Heart right ventricle (tissue), 16 donors: ENCODE data around the gene IL1RAPL2. TPM values are rescaled to one million over a fixed set of nuclear protein-coding genes. Genes with fewer than 3 reads are reported as not detected.

ENCODE experiments used
- ATAC-seq, 8 donors: fragments of 200-7000 bp; cut with Tn5 transposase; one replicate each; pipeline ENCODE4 v1.9.1; 2020; ENCODE audit warnings: mild to moderate bottlenecking in 8 of 8, moderate library complexity in 8 of 8, moderate number of reproducible peaks in 1 of 8
- DNase-seq, 2 donors: peaks; one replicate each; pipeline ENCODE4 v3.0.0-alpha.2; 2020
- H3K27ac ChIP-seq, 10 donors: fragments of 200-600 bp; sonication (generic) in 2 of 10; one replicate each; pipeline versions ENCODE4 v1.5.0 to v1.8.0; 2020 to 2022; ENCODE audit warnings: mild to moderate bottlenecking in 3 of 10
- H3K27me3 ChIP-seq, 7 donors: fragments of 200-600 bp; one replicate each; pipeline ENCODE4 v1.8.0; 2021 to 2022; ENCODE audit warnings: mild to moderate bottlenecking in 2 of 7
- H3K36me3 ChIP-seq, 9 donors: fragments of 200-600 bp; sonication (generic) in 1 of 9; one replicate each; pipeline versions ENCODE4 v1.5.0 to v1.8.0; 2020 to 2022; ENCODE audit warnings: mild to moderate bottlenecking in 2 of 9
- H3K4me1 ChIP-seq, 9 donors: fragments of 200-600 bp; sonication (generic) in 1 of 9; one replicate each; pipeline versions ENCODE4 v1.5.0 to v1.8.0; 2020 to 2022; ENCODE audit warnings: mild to moderate bottlenecking in 4 of 9
- H3K4me3 ChIP-seq, 10 donors: fragments of 200-600 bp; sonication (generic) in 2 of 10; one replicate each; pipeline versions ENCODE4 v1.5.0 to v1.8.0; 2020 to 2022; ENCODE audit warnings: mild to moderate bottlenecking in 7 of 10, moderate library complexity in 2 of 10
- H3K9me3 ChIP-seq, 11 donors: fragments of 200-600 bp in 10 of 11; sonication (generic) in 2 of 11; one replicate each; pipeline versions ENCODE4 v1.5.0 to v1.8.0; 2013 to 2022; ENCODE audit warnings: mild to moderate bottlenecking in 2 of 11, control low read depth in 1 of 11, moderate library complexity in 1 of 11
- CTCF ChIP-seq, 9 donors: fragments of 200-600 bp; sonication (generic) in 2 of 9; IDR thresholded peaks; one replicate each; pipeline versions ENCODE4 v1.5.0 to v1.8.0; 2021 to 2022; ENCODE audit warnings: antibody characterized with exemption in 9 of 9, mild to moderate bottlenecking in 5 of 9, moderate library complexity in 1 of 9
- WGBS, 2 donors: extraction: QIAGEN DNeasy Blood & Tissue Kit; methylation state at CpG; one replicate each; pipeline ENCODE4 v1.1.7; 2013; ENCODE audit warnings: inconsistent platforms in 1 of 2; 5-methylcytosine and 5-hydroxymethylcytosine counted together
- intact Hi-C, 10 donors: fragments of 100-400 bp; cut with DNase I; formaldehyde crosslinking; loops; one replicate each; pipeline versions ENCODE4 v1.11.1 to v1.14.2; 2022
- polyA plus RNA-seq, 2 donors: library from polyadenylated mRNA; stranded (reverse); fragments of 200-250 nt; gene quantifications; one replicate each; pipeline ENCODE4 v1.2.3, GENCODE V29; 2013
- total RNA-seq, 10 donors: library from RNA; stranded (reverse); fragmentation: NEBNext Ultra II Directional in 3 of 10; extraction: Animal tissue kit (Norgen Biotek cat#: 25700) in 3 of 10; gene quantifications; one replicate each; pipeline versions ENCODE4 v1.2.1 to v1.2.4, GENCODE V29; 2021 to 2023
- donor health status: Arrhythmogenic right ventricular cardiomyopathy.
- donor health status: ischemic (EF 13 %, LVEDD 7.1; RV severe dilation, severe dysfunction).
- donor health status: healthy with polysubstance abuse.
- donor health status: DM: no; HTN: yes; CAD: no.
- donor health status: DM: no; HTN: no; CAD: no.
- donor health status: ischemic (EF 25% LVEDD 6.9; RV normal size, moderate dysfunction).
- donor health status: ischemic (EF 25% LVEDD 5.7; RV mildly dilated, moderate dysfunction).
- donor health status: healthy.
- donor health status: DM: yes; HTN: yes; CAD: no.
- donor health status: Ischemic cardiomyopathy.
- donor health status: ischemic (EF 35%, LVEDD 5.7; RV mildly dilated, moderate dysfunction).
- donor health status: nonischemic (EF 11% LVEDD 7.7; RV severe dilation, severe dysfunction).
- donor health status: DM: yes; HTN: yes; CAD: no.
- donor health status: PGD.
- donor health status: ischemic (EF 29% LVEDD 5.4; RV normal size, mild dysfunction).
- donor health status: nonischemic (EF 23%, LVEDD 6.1; RV moderate dilation, normal function).

The IL1RAPL2 gene
- total and polyA plus RNA-seq, 12 donors: 0.01 TPM; not detected in 11

GRCh38 chrX:105543283-105543682 is 977.3 kb downstream of the IL1RAPL2 start:
- no peak for TF ChIP-seq CTCF (IDR thresholded peaks at IDR 0.05)
- intact Hi-C loops: no loop called here
- Histone ChIP-seq H3K27me3 (peaks cover 0 to 9% (median 0%) of the 10 kb centered on the region in 7 donors), H3K9me3 (peaks cover 0 to 8% (median 0%) of the 10 kb centered on the region in 11 donors), H3K27ac (no peak overlapping the region), H3K4me3 (no peak overlapping the region), H3K4me1 (no peaks in the 10 kb centered on the region), H3K36me3 (no peaks in the 10 kb centered on the region)
- no peak for ATAC-seq
- no peak for DNase-seq

- H3K36me3 ChIP-seq: no peaks in the 10 kb centered on the region
- WGBS, 2 donors: 67 to 68% methylated on average over 3 of the region's 3 CpGs
Measured at GRCh38 chrX:105550043-105550663, 984.2 kb downstream of the IL1RAPL2 start.

GRCh38 chrX:105552395-105552794 is 986.4 kb downstream of the IL1RAPL2 start:
- 89 to 92% methylated on average over 5 of the region's 5 CpGs for WGBS, 2 donors
- no peak for DNase-seq
- Histone ChIP-seq H3K36me3 (no peaks in the 10 kb centered on the region), H3K27me3 (no peaks in the 10 kb centered on the region), H3K27ac (no peak overlapping the region), H3K4me3 (no peak overlapping the region), H3K9me3 (no peaks in the 10 kb centered on the region), H3K4me1 (no peaks in the 10 kb centered on the region)
- no peak for ATAC-seq
- no peak for TF ChIP-seq CTCF (IDR thresholded peaks at IDR 0.05)
- intact Hi-C loops: no loop called here

More at GRCh38 chrX:105550043-105550663, 984.2 kb downstream of the IL1RAPL2 start:
- H3K4me1 ChIP-seq: no peaks in the 10 kb centered on the region
- no peak overlapping the region for H3K27ac ChIP-seq
- no peak for TF ChIP-seq CTCF (IDR thresholded peaks at IDR 0.05)
- peaks cover 0 to 4% (median 0%) of the 10 kb centered on the region in 7 donors for H3K27me3 ChIP-seq
- no peak for DNase-seq
- H3K4me3 ChIP-seq: no peak overlapping the region
- ATAC-seq: no peak
- intact Hi-C loops: no loop called here
- H3K9me3 ChIP-seq: no peaks in the 10 kb centered on the region

GRCh38 chrX:105553118-105553517 is 987.1 kb downstream of the IL1RAPL2 start:
- DNase-seq: no peak
- ATAC-seq: no peak
- no peak for TF ChIP-seq CTCF (IDR thresholded peaks at IDR 0.05)
- Histone ChIP-seq H3K9me3 (no peaks in the 10 kb centered on the region), H3K4me1 (no peaks in the 10 kb centered on the region), H3K27me3 (no peaks in the 10 kb centered on the region), H3K4me3 (no peak overlapping the region), H3K27ac (no peak overlapping the region), H3K36me3 (no peaks in the 10 kb centered on the region)
- 81 to 100% methylated on average over 1 of the region's 1 CpG for WGBS, 2 donors
- intact Hi-C loops: no loop called here
